Cerebellar nuclear complex (tissue), 1 donor: ENCODE measurements around the gene LRP1.
A peak's percentile ranks its signal among the peaks of the same experiment; 100 is the strongest.

ENCODE experiments used
- DNase-seq, 2 experiments: peaks; one replicate each; lab custom pipeline; 2025; lab: John Stamatoyannopoulos, UW

The LRP1 gene

GRCh38 chr12:57127726-57128518, at the start of gene LRP1:
TSS of gene LRP1 (plus strand) at chr12:57128483. CDS start at chr12:57128965, 482 bp downstream.
- DNase-seq: peak; percentile 65 to 75

GRCh38 chr12:57078519-57079404, 49.5 kb upstream of the LRP1 start, which contains the start of gene NEMP1:
TSS of gene NEMP1 (minus strand) at chr12:57078791. CDS start at chr12:57078745, 46 bp downstream.
- peak; percentile 99 to 100 for DNase-seq

GRCh38 chr12:57079821-57080220, 48.5 kb upstream of the LRP1 start:
- DNase-seq: no peak

GRCh38 chr12:57080855-57081254, 47.4 kb upstream of the LRP1 start:
- DNase-seq: no peak

GRCh38 chr12:57085999-57086492, 42.2 kb upstream of the LRP1 start:
- no peak for DNase-seq

GRCh38 chr12:57086493-57087009, 41.7 kb upstream of the LRP1 start:
- DNase-seq: peak in 1 of 2 experiments; percentile 54

GRCh38 chr12:57087010-57087690, 41.1 kb upstream of the LRP1 start:
- no peak for DNase-seq

GRCh38 chr12:57087691-57088353, 40.5 kb upstream of the LRP1 start:
- DNase-seq: no peak

- peak in 1 of 2 experiments; percentile 62 for DNase-seq
Observed at GRCh38 chr12:57088354-57089270, 39.7 kb upstream of the LRP1 start, which contains the start of gene NAB2. TSS of gene NAB2 (plus strand) at chr12:57089114. CDS start at chr12:57089272, 158 bp downstream.

- DNase-seq: no peak
Observed at GRCh38 chr12:57089271-57090245, 38.7 kb upstream of the LRP1 start.

- no peak for DNase-seq
Observed at GRCh38 chr12:57090490-57090889, 37.8 kb upstream of the LRP1 start.

- DNase-seq: no peak
Observed at GRCh38 chr12:57090924-57091637, 37.2 kb upstream of the LRP1 start.

GRCh38 chr12:57091638-57092528, 36.4 kb upstream of the LRP1 start:
- no peak for DNase-seq

GRCh38 chr12:57092529-57092862, 35.8 kb upstream of the LRP1 start:
- no peak for DNase-seq

GRCh38 chr12:57092876-57093414, 35.3 kb upstream of the LRP1 start:
- no peak for DNase-seq

GRCh38 chr12:57093415-57094207, 34.7 kb upstream of the LRP1 start:
- DNase-seq: no peak
